A549 (cell line): Measurements from ENCODE around the gene HTRA2. TPM values are rescaled to one million over a fixed set of nuclear protein-coding genes. Genes with fewer than 3 reads are reported as not detected.

Source experiments
- ATAC-seq, 2 experiments: fragments of 200-7000 bp in 1 of 2; fragments of >200 bp in 1 of 2; cut with Nextera tagmentation in 1 of 2; cut with Tn5 transposase in 1 of 2; 3 replicates each; pipeline versions ENCODE4 v1.8.0 to v1.9.1; 2018 to 2020; ENCODE audit warnings: mild to moderate bottlenecking in 1 of 2, moderate library complexity in 1 of 2
- CTCF ChIA-PET: fragments of 300-600 bp; sonication (Branson Sonifier 250); formaldehyde crosslinking; extraction: SDS; loops from one replicate; lab custom pipeline; 2021; ENCODE audit warnings: antibody characterized with exemption, inconsistent platforms; lab: Yijun Ruan, JAX
- POLR2A ChIA-PET: fragments of 350-600 bp; formaldehyde crosslinking; extraction: SDS; loops from one replicate; lab custom pipeline; 2021; ENCODE audit warnings: antibody characterized with exemption, inconsistent platforms; lab: Yijun Ruan, JAX
- DNase-seq, 2 experiments: peaks; one replicate each; pipeline versions ENCODE4 v3.0.0 to v3.0.0-alpha.2; 2011 to 2016; ENCODE audit warnings: low read depth in 1 of 2, low spot score in 1 of 2
- FAIRE-seq: peaks from 2 replicates; lab custom pipeline; 2011; peaks lifted over from hg19 to GRCh38; lab: Jason Lieb, UNC
- H3K27ac ChIP-seq, 2 experiments: fragments of >200 bp; sonication (Bioruptor Twin); formaldehyde crosslinking; 3 replicates each; pipeline ENCODE4 v1.5.1; 2016 to 2017
- H3K4me1 ChIP-seq: fragments of >200 bp; sonication (Bioruptor Twin); formaldehyde crosslinking; 3 replicates; pipeline ENCODE4 v1.6.1; 2016
- H3K4me2 ChIP-seq: fragments of >200 bp; sonication (Bioruptor Twin); formaldehyde crosslinking; 3 replicates; pipeline ENCODE4 v1.6.1; 2016
- H3K4me3 ChIP-seq: fragments of >200 bp; sonication (Bioruptor Twin); formaldehyde crosslinking; 3 replicates; pipeline ENCODE4 v1.5.1; 2016
- H3K9me3 ChIP-seq: fragments of >200 bp; sonication (Bioruptor Twin); formaldehyde crosslinking; 3 replicates; pipeline ENCODE4 v1.6.1; 2016
- BHLHE40 ChIP-seq: IDR thresholded peaks from 2 replicates; pipeline ENCODE4 v1.6.1; 2012; ENCODE audit warnings: low read depth, low read length, inconsistent platforms
- CBX2 ChIP-seq: fragments of 200-600 bp; sonication (generic); IDR thresholded peaks from 2 replicates; pipeline ENCODE4 v1.6.1; 2016; ENCODE audit warnings: low read depth, mild to moderate bottlenecking, borderline replicate concordance
- CEBPB ChIP-seq, 2 experiments: fragments of >200 bp in 1 of 2; sonication (Bioruptor Twin) in 1 of 2; formaldehyde crosslinking in 1 of 2; IDR thresholded peaks; 2 replicates each; pipeline ENCODE4 v1.6.1; 2012 to 2016
- CHD2 ChIP-seq: fragments of 150-350 bp; IDR thresholded peaks from 2 replicates; pipeline ENCODE4 v1.6.1; 2014; ENCODE audit warnings: low read length; ENCODE audit not compliant: partially characterized antibody
- E2F6 ChIP-seq: IDR thresholded peaks from 2 replicates; pipeline ENCODE4 v1.6.1; 2012; ENCODE audit warnings: low read depth, borderline replicate concordance
- EP300 ChIP-seq, 2 experiments: fragments of >200 bp; sonication (Bioruptor Twin); formaldehyde crosslinking; IDR thresholded peaks; 2 replicates in 1 of 2; 3 replicates in 1 of 2; pipeline ENCODE4 v1.6.1; 2016 to 2017
- ESRRA ChIP-seq: fragments of 150-350 bp; IDR thresholded peaks from 2 replicates; pipeline ENCODE4 v1.6.1; 2014; ENCODE audit warnings: mild to moderate bottlenecking, low read length, borderline replicate concordance
- FOXS1 ChIP-seq: fragments of 250-450 bp; sonication (Bioruptor Pico); IDR thresholded peaks from 2 replicates; pipeline ENCODE4 v1.5.0; 2020; ENCODE audit warnings: mild to moderate bottlenecking, moderate library complexity
- HEYL ChIP-seq: fragments of 250-450 bp; sonication (Bioruptor Pico); IDR thresholded peaks from 2 replicates; pipeline ENCODE4 v1.8.0; 2021; ENCODE audit warnings: mild to moderate bottlenecking, moderate library complexity
- HOXA7 ChIP-seq: fragments of 250-450 bp; sonication (Bioruptor Pico); IDR thresholded peaks from 2 replicates; pipeline ENCODE4 v1.5.0; 2020; ENCODE audit warnings: mild to moderate bottlenecking, moderate library complexity
- HOXB5 ChIP-seq: fragments of 250-450 bp; sonication (Bioruptor Pico); IDR thresholded peaks from 2 replicates; pipeline ENCODE4 v1.5.0; 2020; ENCODE audit warnings: mild to moderate bottlenecking, moderate library complexity
- JUN ChIP-seq, 2 experiments: fragments of >200 bp; sonication (Bioruptor Twin); formaldehyde crosslinking; IDR thresholded peaks; 2 replicates in 1 of 2; 3 replicates in 1 of 2; pipeline ENCODE4 v1.6.1; 2016 to 2017
- KDM1A ChIP-seq: fragments of 200-600 bp; sonication (generic); IDR thresholded peaks from 2 replicates; pipeline ENCODE4 v1.6.1; 2016; ENCODE audit warnings: low read depth, mild to moderate bottlenecking
- KDM5A ChIP-seq: fragments of 200-600 bp; sonication (generic); IDR thresholded peaks from 2 replicates; pipeline ENCODE4 v1.6.1; 2016; ENCODE audit warnings: antibody characterized with exemption, mild to moderate bottlenecking
- MAX ChIP-seq: IDR thresholded peaks from 2 replicates; pipeline ENCODE4 v1.6.1; 2012
- MAZ ChIP-seq: fragments of 150-350 bp; IDR thresholded peaks from 2 replicates; pipeline ENCODE4 v1.6.1; 2014; ENCODE audit warnings: antibody characterized with exemption, low read depth, low read length, borderline replicate concordance
- MYC ChIP-seq: IDR thresholded peaks from 2 replicates; pipeline ENCODE4 v1.6.1; 2012; ENCODE audit warnings: mild to moderate bottlenecking, inconsistent platforms, low read length, improper control_type of control experiment, borderline replicate concordance
- NFE2L2 ChIP-seq: fragments of 150-350 bp; conservative IDR thresholded peaks from 2 replicates; pipeline ENCODE4 v1.6.1; 2014; ENCODE audit warnings: low read length
- NR3C1 ChIP-seq: fragments of >200 bp; sonication (Bioruptor Twin); formaldehyde crosslinking; IDR thresholded peaks from 3 replicates; pipeline ENCODE4 v1.6.1; 2017
- PBX3 ChIP-seq: IDR thresholded peaks from 2 replicates; pipeline ENCODE4 v1.6.1; 2012
- PHF8 ChIP-seq: fragments of 200-600 bp; sonication (generic); IDR thresholded peaks from 2 replicates; pipeline ENCODE4 v1.6.1; 2016; ENCODE audit warnings: low read depth, mild to moderate bottlenecking, antibody characterized with exemption, moderate library complexity, borderline replicate concordance
- RAD21 ChIP-seq, 2 experiments: fragments of >200 bp in 1 of 2; sonication (Bioruptor Twin) in 1 of 2; formaldehyde crosslinking in 1 of 2; IDR thresholded peaks in 1 of 2; conservative IDR thresholded peaks in 1 of 2; 2 replicates in 1 of 2; 3 replicates in 1 of 2; pipeline ENCODE4 v1.6.1; 2012 to 2018; ENCODE audit warnings: inconsistent platforms in 1 of 2
- RCOR1 ChIP-seq: fragments of 150-350 bp; IDR thresholded peaks from 2 replicates; pipeline ENCODE4 v1.6.1; 2014; ENCODE audit warnings: antibody characterized with exemption, low read length, low read depth
- REST ChIP-seq: fragments of 200-600 bp; sonication (generic); IDR thresholded peaks from 2 replicates; pipeline ENCODE4 v1.6.1; 2016; ENCODE audit warnings: antibody characterized with exemption, mild to moderate bottlenecking, moderate library complexity
- RFX5 ChIP-seq: fragments of 450-650 bp; IDR thresholded peaks from 2 replicates; pipeline ENCODE4 v1.7.1; 2014; ENCODE audit warnings: antibody characterized with exemption, mild to moderate bottlenecking, moderate library complexity
- USF2 ChIP-seq: fragments of 450-650 bp; IDR thresholded peaks from 2 replicates; pipeline ENCODE4 v1.6.1; 2014; ENCODE audit warnings: antibody characterized with exemption
- ZC3H11A ChIP-seq: fragments of 450-650 bp; IDR thresholded peaks from 2 replicates; pipeline ENCODE4 v1.6.1; 2014; ENCODE audit warnings: antibody characterized with exemption, mild to moderate bottlenecking
- WGBS: methylation state at CpG from one replicate; pipeline ENCODE4 v1.1.6; 2017; ENCODE audit errors: missing lambda C conversion rate; 5-methylcytosine and 5-hydroxymethylcytosine counted together
- polyA plus RNA-seq, 4 experiments: library from polyadenylated mRNA; depleted of rRNA in 3 of 4; stranded (reverse); fragments of >200 nt; fragmentation: RNase III in 1 of 4; extraction: RNeasy Plus Mini Kit Qiagen cat#74134 plus additional on column Dnase treatment in 1 of 4; gene quantifications; 2 replicates in 3 of 4; 3 replicates in 1 of 4; pipeline ENCODE4 v1.2.3, GENCODE V29; 2011 to 2017

The HTRA2 gene
- polyA plus RNA-seq, 2 of the 4 experiments (the other 2 are of a cell fraction), result 28.7 to 36.5 TPM

GRCh38 chr2:74552914-74553811 lies 23.4 kb downstream of the HTRA2 start:
- FAIRE-seq, result no peak
- H3K4me1 ChIP-seq, result peaks cover 17% of the 10 kb centered on the region
- DNase-seq, result no peak
- ATAC-seq, result no peak; a peak in 1 of 6 replicates
- TF ChIP-seq HOXB5 (no peak), HEYL (CRISPR knock-in tag) (no peak), REST (no peak), JUN (IDR thresholded peaks at IDR 0.05) (no peak), RFX5 (no peak), RAD21 (conservative IDR thresholded peaks at IDR 0.05 in 1 of 2, IDR thresholded peaks at IDR 0.05 in 1 of 2) (no peak), CEBPB (IDR thresholded peaks at IDR 0.05) (no peak), NFE2L2 (no peak), MAZ (no peak), HOXA7 (CRISPR knock-in tag) (no peak), PBX3 (no peak), FOXS1 (no peak), BHLHE40 (no peak), MAX (no peak), ZC3H11A (no peak)
- WGBS, result 87% methylated on average over 23 of the region's 27 CpGs
- peak overlapping the region; percentile 56; the same call in 1 of the 3 replicates for H3K4me3 ChIP-seq
- POLR2A ChIA-PET, result no interaction called here
- peak overlapping the region; percentile 76 for H3K4me2 ChIP-seq
- CTCF ChIA-PET, result interaction anchor here (1.1 to 8.6 kb wide), 4 partner anchors 9 to 34 kb away, joined by 3 to 63 read pairs (median 4); no protein-coding TSS in a partner anchor
- peak overlapping the region in 1 of 2 experiments; percentile 96; a peak in 4 of 6 replicates for H3K27ac ChIP-seq
- no peaks in the 10 kb centered on the region for H3K9me3 ChIP-seq

GRCh38 chr2:74553892-74554819 lies 24.4 kb downstream of the HTRA2 start, which contains the start of the genes DOK1 and LOXL3:
TSS of gene DOK1 (plus strand) at chr2:74554720. CDS start at chr2:74554755, 35 bp downstream.
TSS of gene LOXL3 (minus strand) at chr2:74553942. CDS start at chr2:74552634, 1,308 bp downstream.
- ChIA-PET POLR2A (interaction anchor here (0.6 kb wide), 1 partner anchor 34 kb away, joined by 3 read pairs; no protein-coding TSS in a partner anchor), CTCF (interaction anchor here (1.1 to 8.6 kb wide), 4 partner anchors 10 to 33 kb away, joined by 3 to 63 read pairs (median 11); no protein-coding TSS in a partner anchor)
- Histone ChIP-seq H3K4me1 (peaks cover 14% of the 10 kb centered on the region; the same call in 2 of the 3 replicates), H3K4me3 (peak within 1 kb of the TSS; percentile 56), H3K27ac (peak within 1 kb of the TSS; percentile 63 to 96), H3K9me3 (no peaks in the 10 kb centered on the region), H3K4me2 (peak within 1 kb of the TSS; percentile 76)
- 3% methylated on average over 20 of the region's 73 CpGs for WGBS
- no peak for FAIRE-seq
- peak; percentile 73 to 84 for ATAC-seq
- peak; percentile 80 for DNase-seq
- TF ChIP-seq KDM5A (no peak), CHD2 (no peak), EP300 (IDR thresholded peaks at IDR 0.05) (no peak), E2F6 (peak; percentile 35; the same call in 1 of the 2 replicates), MAZ (no peak), HEYL (CRISPR knock-in tag) (no peak), RAD21 (conservative IDR thresholded peaks at IDR 0.05 in 1 of 2, IDR thresholded peaks at IDR 0.05 in 1 of 2) (no peak), NR3C1 (no peak), CBX2 (no peak), KDM1A (peak; percentile 53; the same call in 1 of the 2 replicates), RCOR1 (no peak), PHF8 (peak; percentile 70; the same call in 1 of the 2 replicates), MYC (no peak), MAX (no peak), USF2 (no peak), ESRRA (no peak)
